ENCODE data around the gene IGSF23.
A peak's percentile ranks its signal among the peaks of the same experiment; 100 is the strongest.

Gene IGSF23

GRCh38 chr19:44634785-44635184 is 21.4 kb downstream of the IGSF23 start:
- DNase-seq (ENCODE audit: low read depth, low spot score) = no peak
- H3K4me3 ChIP-seq (ENCODE audit: low read length) = no peak overlapping the region

GRCh38 chr19:44635581-44636438 is 22.4 kb downstream of the IGSF23 start:
- DNase-seq (ENCODE audit: low read depth, low spot score) = no peak
- H3K4me3 ChIP-seq (ENCODE audit: low read length) = no peak overlapping the region

GRCh38 chr19:44636439-44637389 is 23.4 kb downstream of the IGSF23 start:
- H3K4me3 ChIP-seq (ENCODE audit: low read length) = no peak overlapping the region
- no peak for DNase-seq (ENCODE audit: low read depth, low spot score)

- no peak overlapping the region for H3K4me3 ChIP-seq (ENCODE audit: low read length)
- no peak for DNase-seq (ENCODE audit: low read depth, low spot score)
Measured at GRCh38 chr19:44637390-44637764, 24.0 kb downstream of the IGSF23 start.

- no peak overlapping the region for H3K4me3 ChIP-seq (ENCODE audit: low read length)
- no peak for DNase-seq (ENCODE audit: low read depth, low spot score)
Measured at GRCh38 chr19:44640518-44640917, 27.2 kb downstream of the IGSF23 start.

GRCh38 chr19:44641501-44642265 is 28.3 kb downstream of the IGSF23 start:
- no peak overlapping the region for H3K4me3 ChIP-seq (ENCODE audit: low read length)
- no peak for DNase-seq (ENCODE audit: low read depth, low spot score)

GRCh38 chr19:44642377-44642776 is 29.0 kb downstream of the IGSF23 start:
- no peak for DNase-seq (ENCODE audit: low read depth, low spot score)
- no peak overlapping the region for H3K4me3 ChIP-seq (ENCODE audit: low read length)

- DNase-seq (ENCODE audit: low read depth, low spot score) = peak; percentile 34
- H3K4me3 ChIP-seq (ENCODE audit: low read length) = peak within 1 kb of the TSS; percentile 64
Measured at GRCh38 chr19:44643605-44644401, 30.4 kb downstream of the IGSF23 start, which contains the start of gene PVR. TSS of gene PVR (plus strand) at chr19:44643910. CDS start at chr19:44644097, 187 bp downstream.

- no peak for DNase-seq (ENCODE audit: low read depth, low spot score)
- peak overlapping the region; percentile 64 for H3K4me3 ChIP-seq (ENCODE audit: low read length)
Measured at GRCh38 chr19:44644402-44645016, 31.1 kb downstream of the IGSF23 start.

- no peak overlapping the region for H3K4me3 ChIP-seq (ENCODE audit: low read length)
Measured at GRCh38 chr19:44645407-44646048, 32.2 kb downstream of the IGSF23 start.

GRCh38 chr19:44646049-44646416 is 32.7 kb downstream of the IGSF23 start:
- no peak overlapping the region for H3K4me3 ChIP-seq (ENCODE audit: low read length)

More at GRCh38 chr19:44645407-44646048, 32.2 kb downstream of the IGSF23 start:
- DNase-seq (ENCODE audit: low read depth, low spot score) = no peak

GRCh38 chr19:44647144-44647543 is 33.8 kb downstream of the IGSF23 start:
- DNase-seq (ENCODE audit: low read depth, low spot score) = no peak
- H3K4me3 ChIP-seq (ENCODE audit: low read length) = no peak overlapping the region

More at GRCh38 chr19:44646049-44646416, 32.7 kb downstream of the IGSF23 start:
- no peak for DNase-seq (ENCODE audit: low read depth, low spot score)

GRCh38 chr19:44648631-44649251 is 35.4 kb downstream of the IGSF23 start:
- DNase-seq (ENCODE audit: low read depth, low spot score) = no peak
- no peak overlapping the region for H3K4me3 ChIP-seq (ENCODE audit: low read length)

GRCh38 chr19:44649578-44650145 is 36.3 kb downstream of the IGSF23 start:
- no peak for DNase-seq (ENCODE audit: low read depth, low spot score)
- H3K4me3 ChIP-seq (ENCODE audit: low read length) = no peak overlapping the region

GRCh38 chr19:44653343-44653742 is 40.0 kb downstream of the IGSF23 start:
- H3K4me3 ChIP-seq (ENCODE audit: low read length) = no peak overlapping the region
- no peak for DNase-seq (ENCODE audit: low read depth, low spot score)

- H3K4me3 ChIP-seq (ENCODE audit: low read length) = no peak overlapping the region
- DNase-seq (ENCODE audit: low read depth, low spot score) = peak; percentile 51
Measured at GRCh38 chr19:44653977-44654774, 40.8 kb downstream of the IGSF23 start.
